ENCODE measurements around the gene PLPP2.
"Not testable (repeated sequence)": the region's sequence is repeated elsewhere in the genome, so short reads cannot be mapped to it uniquely, and the experiment has no call there.

The PLPP2 gene

GRCh38 chr19:269241-269640 lies 22.0 kb downstream of the PLPP2 start:
- no peak for DNase-seq (ENCODE audit: low spot score)

GRCh38 chr19:262125-262524 lies 29.1 kb downstream of the PLPP2 start:
- DNase-seq (ENCODE audit: low spot score), result no peak

- DNase-seq (ENCODE audit: low spot score), result not testable (repeated sequence)
Measured at GRCh38 chr19:256804-257203, 34.4 kb downstream of the PLPP2 start.

- not testable (repeated sequence) for DNase-seq (ENCODE audit: low spot score)
Measured at GRCh38 chr19:252421-253186, 38.6 kb downstream of the PLPP2 start.

- no peak for DNase-seq (ENCODE audit: low spot score)
Measured at GRCh38 chr19:246551-246950, 44.7 kb downstream of the PLPP2 start.

- DNase-seq (ENCODE audit: low spot score), result not testable (repeated sequence)
Measured at GRCh38 chr19:245900-246299, 45.3 kb downstream of the PLPP2 start.

GRCh38 chr19:245457-245856 lies 45.7 kb downstream of the PLPP2 start:
- no peak for DNase-seq (ENCODE audit: low spot score)

All from ecto neural progenitor cell (in vitro differentiated cells).